Measurements from ENCODE around the gene BANF2.

Gene BANF2

GRCh38 chr20:17678295-17678694 lies 21.5 kb upstream of the BANF2 start:
- Histone ChIP-seq H3K27ac (ENCODE audit: low read length) (no peak overlapping the region), H2AFZ (ENCODE audit: low read depth, low read length) (no peak overlapping the region), H3K4me1 (ENCODE audit: insufficient read depth, low read length) (peaks cover 36% of the 10 kb centered on the region), H3K4me3 (ENCODE audit: low read depth in 1 of 2, low read length in 2 of 2) (no peak overlapping the region), H3K79me2 (ENCODE audit: insufficient read depth, low read length) (peaks cover 78% of the 10 kb centered on the region), H3K9me3 (ENCODE audit: insufficient read depth, low read length, severe bottlenecking) (no peaks in the 10 kb centered on the region), H3K27me3 (ENCODE audit: insufficient read depth, low read length, poor library complexity) (no peaks in the 10 kb centered on the region), H3K36me3 (ENCODE audit: insufficient read depth, low read length) (peaks cover 11% of the 10 kb centered on the region), H3K9ac (ENCODE audit: low read depth, low read length) (no peak overlapping the region), H3K4me2 (ENCODE audit: insufficient read depth, low read length) (no peak overlapping the region), H4K20me1 (ENCODE audit: insufficient read depth, low read length) (peaks cover 56% of the 10 kb centered on the region)
- no peak for TF ChIP-seq CTCF (IDR thresholded peaks at IDR 0.05; ENCODE audit: borderline replicate concordance, extremely low read depth, low read length, poor library complexity, severe bottlenecking)
- no peak for TF ChIP-seq EZH2 (IDR thresholded peaks at IDR 0.05; ENCODE audit: borderline replicate concordance, low read depth, low read length, severe bottlenecking)
- peak; percentile 22 for DNase-seq
- no peak for ATAC-seq (ENCODE audit: insufficient read depth, low read depth)

GRCh38 chr20:17678886-17679285 lies 20.9 kb upstream of the BANF2 start:
- H3K79me2 ChIP-seq (ENCODE audit: insufficient read depth, low read length), result peaks cover 73% of the 10 kb centered on the region
- H4K20me1 ChIP-seq (ENCODE audit: insufficient read depth, low read length), result peaks cover 54% of the 10 kb centered on the region
- 0 out of 2 replicates have a peak overlapping the region, but pooled peaks have one; percentile 1 for H3K4me2 ChIP-seq (ENCODE audit: insufficient read depth, low read length)

GRCh38 chr20:17679941-17680835 lies 19.6 kb upstream of the BANF2 start:
- peaks cover 62% of the 10 kb centered on the region for H3K79me2 ChIP-seq (ENCODE audit: insufficient read depth, low read length)

More at GRCh38 chr20:17678886-17679285, 20.9 kb upstream of the BANF2 start:
- no peak for TF ChIP-seq CTCF (IDR thresholded peaks at IDR 0.05; ENCODE audit: borderline replicate concordance, extremely low read depth, low read length, poor library complexity, severe bottlenecking)
- Histone ChIP-seq H3K36me3 (ENCODE audit: insufficient read depth, low read length) (peaks cover 11% of the 10 kb centered on the region), H3K27me3 (ENCODE audit: insufficient read depth, low read length, poor library complexity) (no peaks in the 10 kb centered on the region), H3K4me3 (ENCODE audit: low read depth in 1 of 2, low read length in 2 of 2) (no peak overlapping the region), H3K9ac (ENCODE audit: low read depth, low read length) (no peak overlapping the region), H3K4me1 (ENCODE audit: insufficient read depth, low read length) (peaks cover 36% of the 10 kb centered on the region), H3K9me3 (ENCODE audit: insufficient read depth, low read length, severe bottlenecking) (no peaks in the 10 kb centered on the region), H2AFZ (ENCODE audit: low read depth, low read length) (no peak overlapping the region), H3K27ac (ENCODE audit: low read length) (no peak overlapping the region)
- ATAC-seq (ENCODE audit: insufficient read depth, low read depth) (no peak), DNase-seq (no peak)

More at GRCh38 chr20:17679941-17680835, 19.6 kb upstream of the BANF2 start:
- H3K27me3 ChIP-seq (ENCODE audit: insufficient read depth, low read length, poor library complexity), result peaks cover 10% of the 10 kb centered on the region
- H3K4me1 ChIP-seq (ENCODE audit: insufficient read depth, low read length), result peaks cover 36% of the 10 kb centered on the region
- H3K4me2 ChIP-seq (ENCODE audit: insufficient read depth, low read length), result peak overlapping the region; percentile 67
- peaks cover 11% of the 10 kb centered on the region for H3K36me3 ChIP-seq (ENCODE audit: insufficient read depth, low read length)
- peak overlapping the region; percentile 9 to 84; a peak in 3 of 4 replicates for H3K4me3 ChIP-seq (ENCODE audit: low read depth in 1 of 2, low read length in 2 of 2)
- H3K27ac ChIP-seq (ENCODE audit: low read length), result peak overlapping the region; percentile 28
- no peaks in the 10 kb centered on the region for H3K9me3 ChIP-seq (ENCODE audit: insufficient read depth, low read length, severe bottlenecking)
- peak overlapping the region; percentile 63; the same call in 1 of the 2 replicates for H2AFZ ChIP-seq (ENCODE audit: low read depth, low read length)
- DNase-seq, result peak; percentile 40
- TF ChIP-seq EZH2 (IDR thresholded peaks at IDR 0.05; ENCODE audit: borderline replicate concordance, low read depth, low read length, severe bottlenecking), result no peak
- peak; percentile 7 for TF ChIP-seq CTCF (IDR thresholded peaks at IDR 0.05; ENCODE audit: borderline replicate concordance, extremely low read depth, low read length, poor library complexity, severe bottlenecking)
- ATAC-seq (ENCODE audit: insufficient read depth, low read depth), result no peak
- H4K20me1 ChIP-seq (ENCODE audit: insufficient read depth, low read length), result peaks cover 44% of the 10 kb centered on the region
- H3K9ac ChIP-seq (ENCODE audit: low read depth, low read length), result peak overlapping the region; percentile 72
